Loucy (cell line): ENCODE measurements around the gene CD96.

ENCODE experiments used
- EZH2phosphoT487 ChIP-seq: fragments of 200-600 bp; IDR thresholded peaks from 2 replicates; pipeline ENCODE4 v1.6.1; 2018; ENCODE audit warnings: antibody characterized with exemption, mild to moderate bottlenecking, moderate library complexity, borderline replicate concordance
- TF ChIP-seq, protein P1 (sequence below): fragments of 200-600 bp; sonication (generic); conservative IDR thresholded peaks from 2 replicates; pipeline ENCODE4 v1.5.1; 2014; ENCODE audit warnings: mild to moderate bottlenecking, antibody characterized with exemption, low read length

DNA sequence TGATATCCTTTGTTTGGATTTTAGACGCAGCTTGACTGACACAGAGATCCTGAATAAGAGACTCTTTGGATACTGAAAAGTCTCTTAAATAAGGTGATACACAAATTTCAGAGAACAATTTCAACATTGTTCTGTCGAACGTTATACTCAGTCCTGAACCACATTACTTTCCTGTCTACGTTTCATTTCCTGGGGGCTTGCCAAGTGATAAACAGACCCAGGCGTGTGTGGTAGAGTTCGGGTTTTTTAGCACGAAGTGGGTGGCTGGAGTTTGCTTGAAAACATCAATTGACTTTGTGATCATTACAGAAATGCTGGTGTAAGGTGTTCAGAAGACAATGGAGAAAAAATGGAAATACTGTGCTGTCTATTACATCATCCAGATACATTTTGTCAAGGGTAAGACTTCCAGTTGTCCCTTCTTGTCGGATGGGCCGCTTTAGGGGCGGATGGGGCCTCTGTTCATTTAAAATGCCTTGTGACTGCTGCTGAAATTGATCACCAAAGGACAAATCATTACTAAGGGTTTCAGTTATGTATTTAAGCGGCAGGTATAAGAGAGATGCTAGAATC, at the start of gene CD96:
- TF ChIP-seq EZH2phosphoT487: no peak
- TF ChIP-seq, protein P1, sequence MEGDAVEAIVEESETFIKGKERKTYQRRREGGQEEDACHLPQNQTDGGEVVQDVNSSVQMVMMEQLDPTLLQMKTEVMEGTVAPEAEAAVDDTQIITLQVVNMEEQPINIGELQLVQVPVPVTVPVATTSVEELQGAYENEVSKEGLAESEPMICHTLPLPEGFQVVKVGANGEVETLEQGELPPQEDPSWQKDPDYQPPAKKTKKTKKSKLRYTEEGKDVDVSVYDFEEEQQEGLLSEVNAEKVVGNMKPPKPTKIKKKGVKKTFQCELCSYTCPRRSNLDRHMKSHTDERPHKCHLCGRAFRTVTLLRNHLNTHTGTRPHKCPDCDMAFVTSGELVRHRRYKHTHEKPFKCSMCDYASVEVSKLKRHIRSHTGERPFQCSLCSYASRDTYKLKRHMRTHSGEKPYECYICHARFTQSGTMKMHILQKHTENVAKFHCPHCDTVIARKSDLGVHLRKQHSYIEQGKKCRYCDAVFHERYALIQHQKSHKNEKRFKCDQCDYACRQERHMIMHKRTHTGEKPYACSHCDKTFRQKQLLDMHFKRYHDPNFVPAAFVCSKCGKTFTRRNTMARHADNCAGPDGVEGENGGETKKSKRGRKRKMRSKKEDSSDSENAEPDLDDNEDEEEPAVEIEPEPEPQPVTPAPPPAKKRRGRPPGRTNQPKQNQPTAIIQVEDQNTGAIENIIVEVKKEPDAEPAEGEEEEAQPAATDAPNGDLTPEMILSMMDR: no peak
